Raji (cell line): ENCODE results near the gene VPS37D.

Source experiments
- POLR2A ChIP-seq: IDR thresholded peaks from 2 replicates; pipeline ENCODE4 v1.6.1; 2011; ENCODE audit warnings: low read depth, low read length, control low read depth; ENCODE audit not compliant: insufficient read depth

Gene VPS37D

GRCh38 chr7:73635428-73636200 lies 32.0 kb upstream of the VPS37D start:
- no peak for TF ChIP-seq POLR2A

DNA sequence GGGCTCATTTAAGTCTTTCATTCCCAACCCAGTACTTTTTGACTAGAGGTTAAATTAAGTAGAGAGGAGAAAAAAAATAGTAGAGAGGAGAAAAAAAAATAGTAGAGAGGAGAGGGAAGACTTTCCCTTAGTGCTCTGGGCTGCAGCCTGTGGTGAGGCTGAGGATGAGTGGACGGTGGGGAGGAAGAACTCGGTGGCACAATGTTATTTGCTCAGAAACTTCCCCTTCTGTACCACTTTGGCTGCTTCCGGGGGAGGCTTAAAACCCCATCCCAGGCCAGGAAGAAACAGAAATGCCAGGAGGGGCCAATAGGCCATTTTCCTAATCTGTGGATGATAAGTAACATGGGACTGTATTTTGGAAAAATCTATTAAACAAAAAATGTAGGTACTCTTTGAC lies 28.7 kb upstream of the VPS37D start:
- TF ChIP-seq POLR2A = no peak

DNA sequence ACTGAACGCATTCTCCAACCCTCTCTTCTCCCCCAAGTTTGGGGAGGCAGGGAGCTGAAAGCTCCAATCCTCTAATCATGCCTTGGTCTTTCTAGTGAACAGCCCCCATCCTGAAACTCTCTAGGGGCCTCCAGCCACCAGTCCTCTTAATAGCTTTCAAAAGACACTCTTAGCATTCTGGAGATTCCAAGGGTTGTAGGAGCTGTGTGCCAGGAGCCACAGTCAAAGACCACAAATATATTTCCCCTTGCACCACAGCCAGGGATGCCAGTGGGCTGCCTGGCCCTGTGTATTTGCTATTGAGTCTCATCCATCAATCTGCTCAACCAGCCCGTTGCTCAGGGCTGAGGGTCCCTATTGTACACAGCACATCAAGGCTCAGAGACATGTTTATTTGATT lies 24.8 kb upstream of the VPS37D start:
- TF ChIP-seq POLR2A = no peak

- no peak for TF ChIP-seq POLR2A
These were observed 22.8 kb upstream of the VPS37D start for GRCh38 chr7:73644688-73645286.

DNA sequence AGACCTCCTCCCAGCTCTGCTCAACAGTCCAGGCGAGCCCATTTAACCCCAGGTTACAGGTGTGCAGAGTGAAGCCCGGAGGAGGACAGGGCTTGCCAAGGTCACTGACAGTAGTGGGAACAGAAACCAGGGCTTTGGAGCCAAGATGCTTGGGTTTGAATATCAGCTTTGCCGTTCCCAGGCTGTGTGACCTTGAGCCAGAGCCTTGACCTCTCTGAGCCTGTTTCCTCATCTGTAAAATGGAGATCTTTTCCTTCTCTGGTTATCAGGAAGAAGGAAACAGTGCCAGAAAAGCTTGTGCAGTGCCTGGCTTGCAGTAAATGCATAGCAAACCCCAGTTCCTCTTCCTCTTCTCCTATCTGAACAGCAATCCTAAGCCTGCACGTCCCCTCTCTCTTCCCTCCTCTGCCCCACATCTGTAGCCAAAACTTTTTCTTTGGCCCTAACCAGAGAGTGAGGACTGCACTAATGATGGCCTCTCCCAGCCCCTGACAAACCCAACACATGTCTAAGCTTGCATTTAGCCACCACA lies 21.9 kb upstream of the VPS37D start:
- TF ChIP-seq POLR2A = no peak

DNA sequence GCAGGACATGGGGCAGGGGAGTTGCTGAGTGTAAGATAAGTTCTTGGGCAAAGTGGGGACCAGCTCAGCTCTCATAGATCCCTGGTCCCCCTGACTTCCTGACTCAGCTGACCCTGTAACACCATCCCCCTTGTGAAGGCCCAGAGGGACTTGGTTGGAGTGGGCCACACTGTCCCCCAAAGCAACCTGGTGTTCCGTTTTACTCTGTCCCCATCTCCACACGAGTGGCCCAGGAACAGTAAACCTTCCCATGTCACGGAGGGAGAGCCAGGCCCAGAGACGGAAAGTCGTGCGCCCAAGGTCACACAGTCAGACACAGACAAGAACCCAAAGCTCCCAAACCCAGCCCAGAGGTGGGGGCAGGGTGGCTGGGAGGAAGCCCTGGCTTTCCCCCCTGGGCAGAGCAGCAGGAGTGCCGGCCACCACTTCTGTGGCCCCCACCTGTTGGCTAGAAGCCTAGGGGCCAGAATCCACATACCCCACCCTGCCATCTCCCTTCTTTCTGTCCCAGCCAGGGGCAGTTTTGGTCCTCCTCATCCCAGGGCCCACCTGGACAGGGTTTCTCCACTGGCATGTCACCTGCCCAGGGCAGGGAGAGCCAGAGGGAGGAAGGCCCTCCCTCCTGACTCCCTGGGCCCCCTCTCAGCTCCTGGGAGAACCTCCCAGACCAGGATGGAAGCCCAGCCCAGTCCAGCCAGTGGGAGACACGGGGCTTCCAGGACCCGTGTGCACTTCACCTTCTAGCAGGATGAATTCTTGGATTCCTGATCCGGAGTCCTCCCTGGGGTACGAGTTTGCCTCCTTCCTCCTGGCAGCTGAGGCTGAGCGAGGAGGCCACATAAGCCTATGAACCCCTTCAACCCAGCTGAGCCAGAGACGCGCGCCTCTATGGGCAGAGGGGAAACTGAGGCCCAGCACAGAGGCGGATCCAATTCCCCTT lies 20.6 kb upstream of the VPS37D start:
- no peak for TF ChIP-seq POLR2A

DNA sequence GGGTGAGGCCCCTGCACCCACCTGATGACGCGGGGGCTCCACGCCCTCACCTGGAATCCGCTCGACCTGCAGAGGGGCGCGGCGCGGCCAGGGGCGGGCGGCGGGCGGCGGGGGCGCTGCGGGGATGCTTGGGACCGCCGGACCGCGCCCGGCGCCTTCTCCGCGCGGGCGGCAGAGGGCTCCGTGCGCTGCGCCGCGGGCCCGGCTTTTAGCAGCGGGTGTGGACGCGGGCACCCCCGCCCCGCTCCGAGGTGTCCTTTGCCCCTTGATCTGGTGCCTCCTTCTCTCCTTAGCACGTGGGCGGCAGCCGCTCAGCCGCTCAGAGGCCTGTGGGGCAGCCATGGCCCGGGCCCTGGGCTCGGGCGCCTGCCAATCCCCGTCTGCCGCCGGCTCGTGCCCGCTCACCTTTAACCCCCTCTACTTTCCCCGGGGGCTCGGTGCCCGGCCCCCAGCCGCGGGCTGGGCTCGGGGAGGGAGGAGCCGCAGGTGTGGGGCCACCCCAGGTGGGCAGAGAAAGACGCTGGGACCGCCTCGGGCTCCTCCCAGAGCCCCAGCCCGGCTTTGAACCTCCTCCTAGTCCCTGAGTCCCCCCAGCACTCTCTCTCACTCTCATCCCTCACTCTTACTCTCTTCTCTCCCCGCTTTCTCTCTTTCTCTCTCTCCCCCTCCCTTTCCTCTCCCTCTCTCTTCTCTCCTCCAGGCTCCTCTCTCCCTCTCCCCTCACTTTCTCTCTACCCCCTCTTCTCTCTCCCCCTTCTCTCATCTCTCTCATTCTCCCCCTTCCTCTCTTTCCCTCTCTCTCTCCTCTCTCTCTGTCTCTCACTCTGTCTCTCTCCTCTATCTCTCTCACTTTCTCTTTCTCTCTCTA lies 19.7 kb upstream of the VPS37D start:
- TF ChIP-seq POLR2A = no peak

DNA sequence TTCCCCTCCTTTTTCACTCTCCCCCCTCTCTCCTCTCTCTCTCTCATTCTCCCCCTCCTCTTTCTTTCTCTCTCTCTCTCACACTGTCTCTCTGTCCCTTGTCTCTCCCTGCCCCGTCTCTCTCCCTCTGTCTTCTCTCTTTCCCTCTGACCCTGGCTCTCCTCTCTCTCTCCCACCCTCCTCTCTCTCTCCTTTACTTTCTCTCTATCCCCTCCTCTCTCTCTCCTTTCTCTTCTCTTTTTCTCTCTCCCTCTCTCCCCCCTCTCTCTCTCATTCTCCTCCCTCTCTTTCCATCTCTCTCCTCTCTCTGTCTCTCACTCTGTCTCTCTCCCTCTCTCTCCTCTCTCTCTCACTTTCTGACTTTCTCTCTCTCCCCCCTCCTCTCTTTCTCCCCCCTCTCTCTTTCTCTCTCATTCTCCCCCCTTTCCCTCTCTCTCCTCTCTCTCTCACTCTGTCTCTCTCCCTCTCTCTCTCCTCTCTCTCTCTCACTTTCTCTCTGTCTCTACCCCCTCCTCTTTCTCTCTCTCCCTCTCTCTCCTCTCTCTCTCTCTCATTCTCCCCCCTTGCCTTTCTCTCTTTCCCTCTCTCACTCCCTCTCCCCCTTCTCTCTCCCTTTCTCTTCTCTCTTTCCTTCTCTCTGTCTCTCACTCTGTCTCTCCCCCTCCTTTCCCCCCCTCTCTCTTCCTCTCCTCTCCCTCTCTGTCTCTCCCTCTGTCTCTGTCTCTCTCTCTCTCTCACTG lies 18.9 kb upstream of the VPS37D start:
- TF ChIP-seq POLR2A = no peak

GRCh38 chr7:73649576-73649975 lies 18.1 kb upstream of the VPS37D start:
- TF ChIP-seq POLR2A = no peak

DNA sequence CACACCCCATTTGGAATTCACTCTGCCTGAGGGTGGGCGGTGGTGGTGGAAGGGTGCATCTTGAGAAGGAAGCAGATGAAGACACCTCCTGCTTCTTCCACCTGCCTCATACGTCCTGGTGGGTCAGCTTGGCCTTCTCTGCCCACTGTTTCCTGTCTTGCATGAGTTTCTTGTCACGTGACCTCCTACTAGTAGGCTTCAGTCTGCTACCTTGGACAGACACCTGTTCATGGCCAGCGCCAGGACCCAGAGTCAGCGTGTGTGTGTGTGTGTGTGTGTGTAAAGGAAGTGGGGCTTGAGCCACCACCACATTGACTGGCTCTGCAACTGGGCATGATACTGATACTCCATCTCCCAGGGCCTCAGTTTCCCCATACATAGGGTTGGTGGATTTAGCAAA lies 17.1 kb upstream of the VPS37D start:
- no peak for TF ChIP-seq POLR2A

- TF ChIP-seq POLR2A = no peak
These were observed 15.1 kb upstream of the VPS37D start for GRCh38 chr7:73652541-73652949.

- TF ChIP-seq POLR2A = no peak
These were observed 7.6 kb upstream of the VPS37D start for GRCh38 chr7:73659983-73660382.

DNA sequence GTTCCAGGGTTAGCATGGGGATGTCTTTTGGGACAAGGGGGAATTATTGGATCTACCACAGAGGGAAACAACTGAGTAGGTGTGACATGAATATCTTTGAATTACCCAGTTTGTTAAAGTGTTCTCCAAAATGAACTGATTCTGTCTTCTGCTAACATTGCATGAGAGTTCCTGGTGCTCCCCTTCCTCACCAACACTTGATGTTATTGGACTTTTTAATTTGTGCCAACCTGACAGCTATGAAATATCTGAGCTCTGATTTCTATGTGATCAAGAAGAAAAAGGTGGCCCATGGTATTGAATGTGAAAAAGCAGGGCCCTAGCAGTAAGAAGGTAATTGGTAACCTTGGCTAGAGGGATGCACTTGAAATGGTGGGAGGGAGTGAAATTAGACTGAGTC lies 4.6 kb upstream of the VPS37D start:
- TF ChIP-seq POLR2A = no peak
